ENCODE results near the gene STAG3. TPM values are rescaled to one million over a fixed set of nuclear protein-coding genes. Genes with fewer than 3 reads are reported as not detected.
"Not testable (repeated sequence)": the region's sequence is repeated elsewhere in the genome, so short reads cannot be mapped to it uniquely, and the experiment has no call there.

Gene STAG3
- total RNA-seq, 1 experiment from 2014 or later: 1.7 TPM

DNA sequence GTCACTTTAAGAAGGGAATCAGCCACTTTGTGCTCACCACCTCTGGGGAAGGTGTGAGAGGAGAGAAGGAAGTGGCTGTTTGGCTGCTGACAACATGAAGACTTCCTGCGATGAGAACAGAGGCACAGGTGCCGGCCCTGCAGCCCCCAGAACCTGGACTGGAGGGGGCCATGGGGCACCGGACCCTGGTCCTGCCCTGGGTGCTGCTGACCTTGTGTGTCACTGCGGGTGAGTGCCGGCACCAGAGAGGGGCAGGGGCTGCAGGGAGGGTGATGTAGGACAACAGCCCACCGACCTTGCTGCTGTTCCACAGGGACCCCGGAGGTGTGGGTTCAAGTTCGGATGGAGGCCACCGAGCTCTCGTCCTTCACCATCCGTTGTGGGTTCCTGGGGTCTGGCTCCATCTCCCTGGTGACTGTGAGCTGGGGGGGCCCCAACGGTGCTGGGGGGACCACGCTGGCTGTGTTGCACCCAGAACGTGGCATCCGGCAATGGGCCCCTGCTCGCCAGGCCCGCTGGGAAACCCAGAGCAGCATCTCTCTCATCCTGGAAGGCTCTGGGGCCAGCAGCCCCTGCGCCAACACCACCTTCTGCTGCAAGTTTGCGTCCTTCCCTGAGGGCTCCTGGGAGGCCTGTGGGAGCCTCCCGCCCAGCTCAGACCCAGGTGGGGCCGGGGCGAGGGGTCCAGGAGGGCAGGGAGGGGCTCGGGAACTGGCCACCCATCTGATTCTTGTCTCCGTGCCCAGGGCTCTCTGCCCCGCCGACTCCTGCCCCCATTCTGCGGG, 42.3 kb downstream of the STAG3 start, which contains the start of gene PVRIG:
PVRIG (plus strand) TSS at position 149 of the 785 bp plus-strand sequence; CDS start at position 171, 22 bp downstream.
- H3K9me3 ChIP-seq (ENCODE audit: control insufficient read depth, insufficient read depth, low read depth, low read length); H3K36me3 ChIP-seq (ENCODE audit: control insufficient read depth, insufficient read depth, low read length); BruUV-seq (replicated peaks); H3K27ac ChIP-seq (ENCODE audit: low read length); in situ Hi-C loops (cut with HindIII; ENCODE audit: low pct_unique_long_range_greater_than_20kb, low sequenced_read_pairs); CTCF ChIA-PET; H3K4me3 ChIP-seq (ENCODE audit: low read depth in 2 of 2, low read length in 2 of 2); H3K27me3 ChIP-seq (ENCODE audit: control insufficient read depth, insufficient read depth, low read length); H3K4me1 ChIP-seq (ENCODE audit: control insufficient read depth, insufficient read depth, low read length); DNase-seq (ENCODE audit: low read depth, low spot score); ATAC-seq: not testable (repeated sequence)
- intact Hi-C loops (cut with micrococcal nuclease; ENCODE audit: unreplicated experiment): loop anchor here (5.0 kb wide), 1 partner anchor 88 kb away; no protein-coding TSS in a partner anchor
- POLR2A ChIA-PET: interaction anchor here (0.6 kb wide), 1 partner anchor 56 kb away, joined by 4 read pairs; no protein-coding TSS in a partner anchor

DNA sequence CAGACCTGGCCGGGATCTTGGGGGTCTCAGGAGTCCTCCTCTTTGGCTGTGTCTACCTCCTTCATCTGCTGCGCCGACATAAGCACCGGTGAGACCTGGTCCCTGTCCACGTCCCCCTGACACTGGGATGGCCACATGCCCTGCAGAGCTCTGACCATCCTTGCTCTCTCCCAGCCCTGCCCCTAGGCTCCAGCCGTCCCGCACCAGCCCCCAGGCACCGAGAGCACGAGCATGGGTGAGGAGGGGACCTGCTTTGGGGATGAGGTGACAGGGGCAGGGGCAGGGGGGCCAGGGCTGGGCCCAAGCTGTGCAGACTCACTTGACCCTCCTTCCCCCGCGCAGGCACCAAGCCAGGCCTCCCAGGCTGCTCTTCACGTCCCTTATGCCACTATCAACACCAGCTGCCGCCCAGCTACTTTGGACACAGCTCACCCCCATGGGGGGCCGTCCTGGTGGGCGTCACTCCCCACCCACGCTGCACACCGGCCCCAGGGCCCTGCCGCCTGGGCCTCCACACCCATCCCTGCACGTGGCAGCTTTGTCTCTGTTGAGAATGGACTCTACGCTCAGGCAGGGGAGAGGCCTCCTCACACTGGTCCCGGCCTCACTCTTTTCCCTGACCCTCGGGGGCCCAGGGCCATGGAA, 43.0 kb downstream of the STAG3 start:
- DNase-seq (ENCODE audit: low read depth, low spot score) (no peak), ATAC-seq (no peak)
- H3K9me3 ChIP-seq (ENCODE audit: control insufficient read depth, insufficient read depth, low read depth, low read length): no peaks in the 10 kb centered on the region
- in situ Hi-C loops (cut with HindIII; ENCODE audit: low pct_unique_long_range_greater_than_20kb, low sequenced_read_pairs): no loop called here
- H3K27me3 ChIP-seq (ENCODE audit: control insufficient read depth, insufficient read depth, low read length): no peaks in the 10 kb centered on the region
- H3K36me3 ChIP-seq (ENCODE audit: control insufficient read depth, insufficient read depth, low read length): no peaks in the 10 kb centered on the region
- ChIA-PET CTCF (no interaction called here), POLR2A (interaction anchor here (0.6 kb wide), 1 partner anchor 56 kb away, joined by 4 read pairs; no protein-coding TSS in a partner anchor)
- TF ChIP-seq SIN3A (IDR thresholded peaks at IDR 0.05; ENCODE audit: borderline replicate concordance, insufficient read depth, low read depth, low read length) (no peak), TCF7L2 (IDR thresholded peaks at IDR 0.05; ENCODE audit: low read depth, low read length) (no peak), REST (IDR thresholded peaks at IDR 0.05; ENCODE audit: insufficient read depth in 1 of 2, low read depth in 2 of 2, low read length in 1 of 2) (no peak), CTCF (IDR thresholded peaks at IDR 0.05) (no peak), POLR2AphosphoS5 (IDR thresholded peaks at IDR 0.05; ENCODE audit: low read depth, low read length) (no peak)
- intact Hi-C loops (cut with micrococcal nuclease; ENCODE audit: unreplicated experiment): no loop called here
- no peak overlapping the region for H3K27ac ChIP-seq (ENCODE audit: low read length)
- H3K4me3 ChIP-seq (ENCODE audit: low read depth in 2 of 2, low read length in 2 of 2): no peak overlapping the region
- H3K4me1 ChIP-seq (ENCODE audit: control insufficient read depth, insufficient read depth, low read length): no peaks in the 10 kb centered on the region
- no TSS peak for BruUV-seq (replicated peaks)

All from Panc1 (cell line).